Fibroblast of skin of right biceps (primary cell): ENCODE measurements around the gene ZBTB4.

Experiments
- DNase-seq: peaks from one replicate; pipeline ENCODE4 v3.0.0-alpha.2; 2013

Gene ZBTB4

DNA sequence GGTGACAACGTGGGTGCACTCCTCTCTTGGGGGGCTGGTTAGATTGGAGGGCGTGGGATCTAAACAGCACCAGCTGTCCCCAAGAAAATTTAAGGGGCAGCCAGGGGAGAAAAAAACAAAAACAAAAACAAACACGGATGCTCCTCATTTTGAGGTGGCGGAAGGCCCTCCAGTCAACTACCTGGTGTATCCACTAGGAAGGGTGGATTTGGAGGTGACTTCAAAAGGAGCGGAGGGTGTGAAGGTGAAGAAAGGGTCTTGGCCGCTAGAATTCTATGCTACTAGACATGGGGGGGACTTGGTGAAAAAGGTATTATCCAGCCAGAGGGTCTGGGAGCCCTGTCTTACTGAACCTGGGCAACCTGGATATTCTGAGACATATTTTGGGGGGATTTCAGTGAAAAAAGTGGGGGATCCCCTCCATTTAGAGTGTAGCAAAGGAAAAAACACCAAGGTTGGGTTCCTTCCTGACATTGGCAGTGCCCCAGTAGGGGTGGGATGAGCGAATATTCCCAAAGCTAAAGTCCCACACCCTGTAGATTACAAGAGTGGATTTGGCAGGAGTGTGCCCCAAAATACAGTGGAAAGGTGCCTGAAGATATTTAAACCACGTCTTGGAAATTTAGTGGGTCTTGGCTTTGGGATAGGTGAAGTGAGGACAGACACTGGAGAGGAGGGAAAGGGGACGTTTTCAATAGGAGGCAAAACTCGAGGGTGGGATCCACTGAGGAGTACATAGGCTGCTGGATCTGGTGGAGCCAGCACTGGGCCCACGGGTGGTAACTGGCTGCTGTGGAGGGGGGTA lies 40.6 kb downstream of the ZBTB4 start:
- no peak for DNase-seq

DNA sequence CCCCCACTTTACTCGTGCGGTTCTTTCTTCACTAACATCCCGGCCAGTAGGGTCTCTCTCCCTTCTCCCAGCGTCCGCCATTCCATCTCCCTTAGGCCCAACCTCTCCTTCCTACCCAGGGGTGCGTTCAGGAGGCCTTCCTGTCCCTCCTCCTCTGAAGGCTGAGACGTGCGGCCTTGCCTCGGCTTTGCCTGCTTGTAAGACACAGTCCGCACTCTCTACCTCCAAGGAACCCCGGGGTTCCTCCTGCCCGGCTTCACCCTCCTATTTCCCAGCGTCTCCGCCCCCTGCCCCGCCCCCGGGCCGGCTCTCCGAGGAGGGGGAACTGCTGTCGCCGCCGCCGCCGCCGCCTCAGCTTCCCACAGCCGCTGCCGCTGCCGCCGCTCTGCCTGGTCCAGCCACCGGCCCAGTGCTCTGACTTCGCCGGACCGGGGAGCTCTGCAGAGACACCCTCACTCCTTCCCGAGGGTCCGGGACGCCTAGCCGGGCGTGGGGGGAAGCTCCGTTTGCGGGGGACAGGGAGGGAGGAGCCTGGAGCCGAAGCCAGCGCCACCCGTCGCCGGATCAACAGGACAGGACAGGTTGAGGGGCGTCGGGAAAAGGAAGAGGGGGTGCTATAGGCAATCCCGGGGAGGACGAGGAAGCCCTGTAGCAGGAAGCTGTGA lies 41.3 kb downstream of the ZBTB4 start:
- no peak for DNase-seq

DNA sequence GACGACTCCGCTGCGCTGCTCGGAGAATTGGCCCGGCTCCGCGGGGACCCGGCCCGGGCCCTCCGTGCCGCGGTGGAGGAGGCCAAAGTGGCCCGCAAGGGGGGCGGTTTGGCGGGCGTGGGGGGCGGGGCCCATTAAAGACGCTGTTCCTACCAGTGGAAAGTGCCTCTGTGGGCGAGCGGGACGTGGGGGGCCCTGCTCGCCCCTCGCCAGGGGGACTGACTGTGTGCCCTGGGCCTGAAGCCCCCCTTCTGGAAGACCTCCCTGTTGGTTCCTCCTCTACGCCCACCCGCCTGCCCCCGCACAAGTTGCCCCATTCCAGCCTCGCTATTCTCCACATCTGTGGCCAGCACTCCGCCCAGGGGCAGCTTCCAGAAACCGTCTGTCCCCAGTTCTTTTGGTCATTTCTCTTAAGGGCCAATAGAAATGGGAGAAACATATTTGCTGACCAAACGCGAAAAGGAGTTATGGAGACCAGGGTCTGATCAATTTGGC lies 42.0 kb downstream of the ZBTB4 start:
- DNase-seq = no peak

DNA sequence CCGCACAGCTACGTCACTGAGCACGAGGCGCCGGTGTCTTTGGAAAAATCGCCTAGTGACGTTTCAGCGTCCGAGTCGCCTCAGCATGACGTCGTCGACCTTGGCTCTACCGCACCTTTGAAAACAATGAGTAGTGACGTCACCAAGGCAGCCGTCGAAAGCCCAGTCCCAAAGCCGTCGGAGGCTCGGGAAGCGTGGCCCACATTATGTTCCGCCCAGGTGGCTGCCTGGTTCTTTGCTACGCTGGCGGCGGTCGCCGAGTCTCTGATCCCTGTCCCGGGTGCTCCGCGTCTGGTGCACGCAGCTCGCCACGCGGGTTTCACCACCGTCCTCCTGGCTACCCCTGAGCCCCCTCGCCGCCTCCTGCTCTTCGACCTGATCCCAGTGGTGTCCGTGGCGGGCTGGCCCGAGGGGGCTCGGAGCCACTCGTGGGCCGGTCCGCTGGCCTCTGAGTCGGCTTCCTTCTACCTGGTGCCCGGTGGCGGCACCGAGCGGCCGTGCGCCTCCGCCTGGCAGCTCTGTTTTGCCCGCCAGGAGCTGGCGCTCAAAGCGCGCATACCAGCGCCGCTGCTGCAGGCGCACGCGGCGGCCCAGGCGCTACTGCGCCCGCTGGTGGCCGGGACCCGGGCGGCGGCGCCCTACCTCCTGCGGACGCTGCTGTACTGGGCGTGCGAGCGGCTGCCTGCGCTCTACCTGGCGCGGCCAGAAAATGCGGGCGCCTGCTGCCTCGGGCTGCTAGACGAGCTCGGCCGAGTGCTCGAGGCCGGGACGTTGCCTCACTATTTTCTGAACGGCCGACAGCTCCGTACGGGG lies 42.7 kb downstream of the ZBTB4 start:
- peak; percentile 77 for DNase-seq

DNA sequence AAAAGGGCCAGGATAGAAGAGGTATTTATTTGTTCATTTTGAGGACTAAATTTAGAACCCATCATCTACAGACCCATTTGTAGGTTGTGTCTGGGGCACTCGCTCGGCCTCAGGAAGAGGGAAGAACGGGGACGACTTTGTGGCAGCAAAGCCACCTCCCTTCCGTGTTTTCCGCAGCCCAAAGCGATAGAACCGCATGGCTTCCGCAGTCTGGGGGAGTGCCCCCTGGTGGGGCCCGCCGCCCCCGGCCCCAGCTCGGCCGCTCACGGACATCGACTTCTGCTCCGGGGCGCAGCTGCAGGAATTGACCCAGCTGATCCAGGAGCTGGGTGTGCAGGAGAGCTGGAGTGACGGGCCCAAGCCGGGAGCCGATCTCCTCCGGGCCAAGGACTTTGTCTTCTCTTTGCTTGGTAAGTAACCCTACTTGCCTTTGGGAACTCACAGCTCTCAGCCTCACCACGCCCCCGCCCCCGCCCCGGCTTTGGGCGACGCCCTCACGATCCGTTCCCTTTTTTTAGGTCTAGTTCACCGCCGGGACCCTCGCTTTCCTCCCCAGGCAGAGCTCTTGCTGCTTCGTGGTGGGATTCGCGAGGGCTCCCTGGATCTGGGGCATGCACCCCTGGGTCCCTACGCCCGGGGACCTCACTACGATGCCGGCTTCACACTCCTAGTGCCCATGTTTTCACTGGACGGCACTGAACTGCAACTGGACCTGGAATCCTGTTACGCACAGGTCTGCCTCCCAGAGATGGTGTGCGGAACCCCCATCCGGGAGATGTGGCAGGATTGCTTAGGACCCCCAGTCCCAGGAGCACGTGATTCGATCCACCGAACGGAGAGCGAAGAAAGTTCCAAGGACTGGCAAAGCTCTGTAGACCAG lies 43.5 kb downstream of the ZBTB4 start:
- no peak for DNase-seq

DNA sequence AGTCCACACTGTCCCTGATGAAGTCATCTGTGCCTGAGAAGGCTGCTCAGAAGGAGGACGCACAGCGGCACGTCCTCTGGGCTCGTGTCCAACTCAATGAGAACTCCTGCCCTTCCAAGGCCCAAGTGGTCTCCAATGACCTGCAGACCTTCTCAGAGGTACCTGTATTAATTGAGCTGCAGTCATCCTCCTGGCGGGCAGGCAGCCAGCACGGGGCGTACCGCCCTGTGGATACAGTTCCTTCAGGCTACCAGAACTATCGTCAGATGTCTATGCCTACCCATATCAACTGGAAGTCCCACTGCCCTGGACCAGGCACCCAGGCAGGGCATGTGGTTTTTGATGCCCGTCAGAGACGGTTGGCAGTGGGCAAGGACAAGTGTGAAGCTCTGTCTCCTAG lies 47.1 kb downstream of the ZBTB4 start:
- no peak for DNase-seq

DNA sequence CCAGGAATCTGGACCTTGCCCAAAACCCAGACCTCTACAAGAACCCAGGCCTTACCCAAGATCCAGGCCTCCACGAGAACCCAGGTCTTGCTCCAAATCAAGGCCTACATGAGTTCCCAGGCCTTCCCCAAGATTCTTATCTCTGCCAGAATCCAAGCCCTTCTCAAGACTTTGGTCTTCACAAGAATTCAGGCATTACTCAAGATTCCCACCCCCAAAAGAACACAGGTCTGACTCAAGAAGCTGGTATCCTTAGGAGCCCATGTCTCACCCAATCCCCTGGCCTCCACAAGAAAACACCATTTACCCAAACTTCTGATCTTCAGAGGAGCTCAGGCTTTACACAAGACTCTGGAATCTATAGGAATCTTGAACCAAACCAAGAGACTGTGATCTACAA lies 48.2 kb downstream of the ZBTB4 start:
- peak; percentile 47 for DNase-seq

DNA sequence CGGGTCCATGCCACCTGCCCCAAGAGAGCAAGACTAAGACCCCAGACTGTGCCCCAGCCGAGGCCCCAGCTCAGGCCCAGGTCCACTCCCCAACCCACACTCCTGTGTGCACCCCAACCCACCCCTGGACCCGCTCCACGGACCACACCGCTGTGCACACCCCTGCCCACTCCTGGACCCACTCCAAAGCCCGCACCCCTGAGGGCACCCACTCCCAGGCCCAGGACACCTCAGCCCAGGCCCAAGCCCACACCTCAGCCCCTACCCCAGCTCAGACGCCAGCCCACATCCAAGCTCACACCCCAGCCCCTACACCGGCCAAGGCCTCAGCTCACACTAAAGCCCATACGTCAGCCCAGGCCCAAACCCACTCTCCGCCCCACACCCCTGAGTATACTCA lies 49.7 kb downstream of the ZBTB4 start:
- no peak for DNase-seq

DNA sequence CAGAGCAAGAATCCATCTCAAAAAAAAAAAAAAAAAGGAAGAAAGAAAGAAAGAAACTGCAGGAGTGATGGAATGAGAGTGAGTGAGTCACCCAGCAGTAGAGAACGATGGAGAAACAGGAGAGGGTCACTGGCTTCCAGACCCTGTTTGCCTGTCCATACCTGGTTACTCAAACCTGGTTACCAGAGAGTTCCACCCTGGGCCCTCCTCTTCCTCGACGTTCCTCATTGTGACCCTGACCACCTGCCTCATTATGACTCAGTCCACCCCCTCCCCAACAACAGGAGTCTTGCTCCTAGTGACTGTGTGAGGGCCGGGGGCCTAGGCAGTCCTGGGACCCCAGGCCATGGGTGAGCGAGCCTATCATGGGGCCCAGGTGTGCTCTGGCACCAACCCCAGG lies 50.9 kb downstream of the ZBTB4 start, which contains the start of gene SPEM3:
SPEM3 (plus strand) TSS at position 301 of the 400 bp plus-strand sequence; CDS start at position 347, 46 bp downstream.
- no peak for DNase-seq

DNA sequence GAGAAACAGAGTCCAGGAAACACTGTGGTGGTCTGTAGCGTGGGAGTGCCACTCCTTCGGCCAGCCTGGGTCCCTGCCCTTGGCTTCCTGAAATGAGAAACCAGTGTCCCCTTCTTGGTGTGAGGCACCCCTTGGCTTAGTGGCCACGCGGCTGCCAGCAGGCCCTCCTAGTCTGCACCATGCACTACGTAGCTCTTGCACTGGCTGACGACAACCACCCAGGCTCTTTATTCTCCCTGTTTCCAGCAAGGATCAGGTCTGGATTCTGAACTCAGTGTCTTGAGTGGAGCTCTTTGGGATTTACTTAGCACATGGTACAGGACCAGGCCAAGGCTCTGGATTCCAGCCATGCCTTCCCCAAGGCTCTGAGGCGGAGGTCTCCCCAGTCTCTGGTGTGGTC lies 51.9 kb downstream of the ZBTB4 start:
- DNase-seq = no peak

DNA sequence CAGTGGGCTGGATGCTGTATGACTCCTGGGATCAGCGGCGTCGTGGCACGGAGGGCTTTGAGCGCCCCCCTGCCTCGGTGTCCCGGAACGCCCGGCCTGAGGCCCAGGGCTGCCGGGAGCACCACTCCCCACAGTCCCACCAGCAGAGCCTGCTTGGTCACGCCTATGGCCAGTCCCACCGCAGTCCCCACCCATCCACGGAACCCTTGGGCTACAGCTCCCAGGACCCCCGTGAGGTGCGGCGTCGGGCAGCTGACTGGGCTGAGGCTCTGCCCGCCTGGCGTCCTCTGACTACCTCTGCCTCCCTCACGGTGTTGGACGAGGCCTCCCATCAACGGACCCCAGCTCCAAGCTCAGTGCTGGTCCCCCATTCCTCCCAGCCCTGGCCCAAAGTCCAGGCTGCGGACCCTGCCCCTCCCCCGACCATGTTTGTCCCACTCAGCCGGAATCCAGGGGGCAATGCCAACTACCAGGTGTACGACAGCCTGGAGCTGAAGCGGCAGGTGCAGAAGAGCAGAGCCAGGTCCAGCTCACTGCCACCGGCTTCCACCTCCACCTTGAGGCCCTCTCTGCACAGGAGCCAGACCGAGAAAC lies 52.4 kb downstream of the ZBTB4 start:
- no peak for DNase-seq

DNA sequence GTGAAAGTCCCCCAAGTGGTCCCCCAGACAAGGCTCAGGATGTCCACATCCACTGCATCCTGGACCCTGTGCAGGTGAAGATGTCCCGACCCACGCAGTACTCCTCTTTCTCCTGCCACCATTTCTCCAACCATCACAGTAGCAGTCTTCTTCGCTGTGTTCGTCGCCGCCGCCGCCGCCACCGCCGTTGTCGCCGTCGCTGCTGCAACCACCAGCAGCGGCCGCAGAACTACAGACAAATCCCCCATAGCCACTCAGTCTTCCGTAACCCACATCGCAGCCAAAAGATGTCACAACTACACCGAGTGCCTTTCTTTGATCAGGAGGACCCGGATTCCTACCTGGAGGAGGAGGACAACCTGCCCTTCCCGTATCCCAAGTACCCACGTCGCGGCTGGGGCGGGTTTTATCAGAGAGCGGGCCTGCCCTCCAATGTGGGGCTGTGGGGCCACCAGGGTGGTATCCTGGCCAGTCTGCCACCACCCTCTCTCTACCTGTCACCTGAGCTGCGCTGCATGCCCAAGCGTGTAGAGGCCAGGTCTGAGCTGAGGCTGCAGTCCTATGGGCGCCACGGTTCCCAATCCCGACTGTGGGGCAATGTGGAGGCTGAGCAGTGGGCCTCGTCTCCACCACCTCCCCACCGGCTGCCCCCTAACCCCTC lies 53.1 kb downstream of the ZBTB4 start:
- DNase-seq = no peak

DNA sequence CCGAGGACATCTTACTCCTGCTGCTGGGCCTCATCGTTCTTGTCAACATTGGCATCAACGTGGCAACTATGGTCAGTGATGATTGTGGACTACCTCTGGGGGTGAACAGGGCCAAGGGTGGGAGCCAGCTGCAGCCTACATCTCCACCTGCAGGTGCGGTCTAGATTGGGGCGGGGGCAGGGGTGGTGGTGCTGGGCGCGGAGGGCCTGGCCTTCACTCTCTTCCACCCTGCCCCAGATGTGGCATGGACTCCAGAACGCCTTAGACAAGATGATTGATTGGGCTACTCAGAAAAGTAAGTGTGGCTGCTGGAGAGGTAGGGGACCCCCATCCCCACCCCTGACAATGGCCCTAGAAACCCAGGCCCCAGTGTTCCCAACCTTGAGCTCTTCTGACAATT lies 53.7 kb downstream of the ZBTB4 start:
- DNase-seq = no peak

DNA sequence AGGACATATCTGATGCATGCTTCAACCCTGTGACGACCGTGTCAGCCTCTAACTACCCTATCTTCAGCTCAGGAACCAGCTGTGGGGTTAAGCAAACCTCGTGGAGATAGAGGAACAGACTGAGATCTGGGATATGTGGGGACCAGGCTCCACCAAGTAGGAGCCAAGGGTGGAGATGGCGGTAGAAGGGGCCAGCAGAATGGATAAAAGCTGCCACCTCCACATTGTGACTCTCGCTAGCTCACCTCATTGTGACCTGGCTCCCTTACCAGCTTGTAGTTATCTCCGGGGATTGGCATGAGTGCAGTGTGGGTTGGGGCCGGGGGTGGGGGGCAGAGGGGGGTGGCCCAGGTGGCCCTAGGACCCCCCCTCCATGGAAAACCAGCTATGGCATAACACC lies 54.1 kb downstream of the ZBTB4 start, which contains the start of gene SPEM2:
SPEM2 (plus strand) TSS at position 301 of the 400 bp plus-strand sequence; CDS start at position 374, 73 bp downstream.
- no peak for DNase-seq

DNA sequence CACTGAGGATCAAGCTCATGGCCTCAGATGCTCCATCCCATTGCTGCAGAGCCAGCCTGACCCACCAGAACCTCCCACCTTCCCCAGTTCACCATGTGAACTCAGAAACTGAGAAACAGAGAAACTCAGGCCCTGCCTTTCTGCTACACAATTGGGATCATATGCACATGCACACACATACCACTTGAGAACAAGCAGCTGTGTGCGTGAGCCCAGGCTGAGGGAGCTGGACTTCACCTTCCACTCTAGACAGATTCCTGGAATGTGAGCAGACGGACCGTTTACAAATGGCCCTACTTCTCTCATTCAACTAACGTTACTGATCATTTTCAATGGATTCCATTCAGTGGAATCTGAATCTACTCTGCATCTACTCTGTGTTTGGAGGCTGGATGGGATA lies 55.8 kb downstream of the ZBTB4 start:
- no peak for DNase-seq

DNA sequence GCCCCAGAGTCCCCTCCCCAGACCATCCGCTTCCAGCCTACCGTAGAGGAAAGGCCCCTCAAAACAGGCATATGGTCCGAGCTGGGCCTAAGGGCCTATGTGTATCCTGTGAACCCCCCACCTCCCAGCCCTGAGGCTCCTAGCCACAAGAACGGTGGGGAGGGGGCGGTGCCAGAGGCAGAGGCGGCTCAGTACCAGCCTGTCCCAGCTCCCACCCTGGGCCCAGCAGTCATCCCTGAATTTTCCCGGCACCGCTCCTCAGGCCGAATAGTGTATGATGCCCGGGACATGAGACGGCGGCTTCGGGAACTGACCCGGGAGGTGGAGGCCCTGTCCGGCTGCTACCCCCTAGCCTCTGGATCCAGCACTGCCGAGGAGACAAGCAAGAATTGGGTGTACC lies 58.2 kb downstream of the ZBTB4 start:
- DNase-seq = no peak

DNA sequence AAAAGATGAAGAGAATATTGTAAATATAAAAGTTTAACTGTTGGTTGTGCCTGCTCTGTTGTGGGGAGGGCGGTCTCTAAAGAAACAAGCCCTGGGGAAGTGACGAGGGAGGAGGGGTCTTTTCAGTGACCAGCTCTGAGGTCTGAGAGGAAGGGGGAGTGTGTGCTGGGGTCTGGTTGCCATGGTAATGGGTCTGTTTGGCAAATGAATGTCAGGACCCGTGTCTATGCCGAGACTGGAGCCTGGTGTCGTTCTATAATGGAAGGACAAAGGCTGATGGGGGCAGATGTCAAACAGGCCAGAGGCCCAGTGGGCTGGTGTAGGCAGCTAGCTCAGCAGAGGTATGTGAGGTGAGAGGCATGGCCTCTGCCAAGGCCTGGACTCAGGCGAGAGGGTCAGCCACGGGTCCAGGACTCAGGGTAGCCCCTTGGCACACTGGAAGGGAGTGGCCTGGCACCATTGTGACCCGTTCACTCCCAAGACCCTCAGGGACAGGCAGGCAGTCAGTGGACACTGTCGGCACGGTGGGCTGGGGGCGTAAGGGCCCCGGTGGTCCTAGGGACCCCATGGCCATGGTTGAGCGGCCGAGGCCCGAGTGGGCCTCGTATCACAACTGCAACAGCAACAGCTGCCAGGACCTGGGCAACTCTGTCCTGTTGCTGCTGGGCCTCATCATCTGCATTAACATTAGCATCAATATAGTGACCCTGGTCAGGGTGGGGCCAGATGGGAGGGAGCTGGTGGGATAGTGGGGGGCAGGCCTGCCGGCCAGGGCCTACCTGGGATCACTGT lies 59.4 kb downstream of the ZBTB4 start, which contains the start of gene SPEM1:
SPEM1 (plus strand) TSS at position 506 of the 792 bp plus-strand sequence; CDS start at position 567, 61 bp downstream.
- no peak for DNase-seq

DNA sequence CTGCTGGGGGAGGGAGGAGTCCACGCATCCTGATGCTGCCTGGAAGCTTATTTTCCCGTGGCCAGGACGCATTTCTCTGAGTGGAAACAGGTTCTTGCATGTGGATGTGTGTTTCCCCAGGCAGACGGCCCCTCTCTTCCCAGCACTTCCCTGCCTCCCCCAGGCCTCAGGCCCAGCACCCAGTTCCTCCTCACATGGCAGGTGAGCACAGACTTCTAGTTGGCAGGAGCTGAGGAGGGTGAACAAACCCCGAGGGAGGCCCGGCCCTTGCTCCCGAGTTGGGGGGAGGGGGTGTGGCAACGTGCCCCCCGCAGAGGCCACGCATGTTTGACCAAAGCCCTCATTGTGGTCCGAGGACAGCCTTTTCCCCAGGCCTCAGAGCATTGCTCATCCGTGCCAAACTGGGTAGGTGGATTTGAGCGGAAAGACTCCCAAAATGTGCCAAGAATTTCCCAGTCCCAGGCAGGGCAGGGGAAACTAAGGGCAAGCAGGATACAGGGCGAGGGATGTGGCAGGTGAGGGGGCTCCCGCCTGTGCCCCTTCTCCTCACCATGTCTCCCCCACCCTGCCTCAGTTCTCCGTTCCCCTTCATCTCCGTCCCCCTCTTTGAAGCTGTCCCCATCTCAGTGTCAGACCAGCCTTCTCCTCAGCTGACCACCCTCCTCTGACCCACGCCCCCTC lies 60.8 kb downstream of the ZBTB4 start:
- no peak for DNase-seq

DNA sequence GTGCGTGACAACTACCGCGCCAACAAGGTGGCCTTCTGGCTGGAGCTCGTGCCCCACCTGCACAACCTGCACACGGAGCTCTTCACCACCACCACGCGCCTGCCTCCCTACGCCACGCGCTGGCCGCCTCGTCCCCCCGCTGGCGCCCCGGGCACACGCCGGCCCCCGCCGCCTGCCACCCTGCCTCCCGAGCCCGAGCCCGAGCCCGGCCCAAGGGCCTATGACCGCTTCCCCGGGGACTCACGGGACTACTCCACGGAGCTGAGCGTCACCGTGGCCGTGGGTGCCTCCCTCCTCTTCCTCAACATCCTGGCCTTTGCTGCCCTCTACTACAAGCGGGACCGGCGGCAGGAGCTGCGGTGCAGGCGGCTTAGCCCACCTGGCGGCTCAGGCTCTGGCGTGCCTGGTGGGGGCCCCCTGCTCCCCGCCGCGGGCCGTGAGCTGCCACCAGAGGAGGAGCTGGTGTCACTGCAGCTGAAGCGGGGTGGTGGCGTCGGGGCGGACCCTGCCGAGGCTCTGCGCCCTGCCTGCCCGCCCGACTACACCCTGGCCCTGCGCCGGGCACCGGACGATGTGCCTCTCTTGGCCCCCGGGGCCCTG lies 62.3 kb downstream of the ZBTB4 start:
- DNase-seq = no peak
